ENCODE results near the gene NKAPD1.
"Not testable (repeated sequence)": the region's sequence is repeated elsewhere in the genome, so short reads cannot be mapped to it uniquely, and the experiment has no call there.

Gene NKAPD1

DNA sequence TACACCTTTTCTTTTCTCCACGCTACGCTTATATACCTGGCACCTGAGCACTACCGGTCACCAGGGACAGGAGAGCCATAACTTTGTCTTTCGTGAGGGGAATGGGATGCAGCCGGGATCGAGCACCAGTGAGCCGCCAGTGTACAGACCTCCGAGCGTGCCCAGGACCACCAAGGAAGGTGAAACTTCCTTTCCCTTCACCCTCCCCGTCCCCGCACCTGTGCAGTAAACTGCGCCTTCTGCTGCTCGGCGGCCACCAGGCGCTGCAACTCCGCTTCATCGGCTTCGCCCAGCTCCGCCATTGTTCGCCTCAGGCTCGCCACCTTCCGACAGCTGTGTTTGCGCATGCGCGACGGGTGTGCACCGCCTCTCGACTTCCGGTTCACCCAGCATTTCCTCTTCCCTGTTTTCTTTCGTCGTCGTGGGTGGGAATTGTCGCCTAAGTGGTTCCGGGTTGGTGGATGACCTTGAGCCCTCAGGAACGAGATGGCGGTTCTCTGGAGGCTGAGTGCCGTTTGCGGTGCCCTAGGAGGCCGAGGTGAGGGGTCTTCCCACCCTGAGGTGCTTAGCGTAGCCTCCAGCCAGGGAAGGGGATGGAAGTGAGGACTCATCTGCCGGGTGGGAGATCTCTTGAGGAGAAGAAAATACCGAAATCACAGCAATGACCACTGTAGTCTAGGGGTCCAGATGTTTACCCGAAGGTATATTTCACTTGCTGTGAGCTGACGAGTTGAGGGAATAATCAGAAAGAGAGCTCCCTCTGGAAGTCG lies 12.5 kb downstream of the NKAPD1 start, which contains the start of the genes SDHD and TIMM8B:
SDHD (plus strand) TSS at position 452 of the 770 bp plus-strand sequence; CDS start at position 487, 35 bp downstream.
TIMM8B (minus strand) TSS at position 335 of the 770 bp plus-strand sequence; CDS start at position 302, 33 bp downstream.
- peak; percentile 99 to 100 for DNase-seq

DNA sequence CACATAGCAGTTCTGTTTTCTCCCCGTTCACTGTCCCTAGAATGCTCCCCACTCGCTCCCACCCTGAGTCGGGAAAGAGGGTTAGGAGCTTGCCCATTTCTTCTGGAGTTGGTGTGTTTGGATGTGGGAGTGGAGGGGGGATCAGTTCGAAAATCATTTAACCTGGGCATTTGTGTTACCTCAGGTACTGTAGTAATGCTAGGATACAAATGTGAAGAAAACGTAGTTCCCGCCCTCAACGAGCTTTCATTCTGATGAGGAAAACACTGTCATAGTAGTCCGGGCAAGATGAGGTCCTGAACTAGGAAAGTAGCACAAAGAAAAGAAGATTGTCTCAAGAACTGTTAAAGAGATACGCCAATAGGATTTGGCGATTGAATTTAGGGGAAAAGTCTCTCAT lies 13.1 kb downstream of the NKAPD1 start:
- DNase-seq = no peak

DNA sequence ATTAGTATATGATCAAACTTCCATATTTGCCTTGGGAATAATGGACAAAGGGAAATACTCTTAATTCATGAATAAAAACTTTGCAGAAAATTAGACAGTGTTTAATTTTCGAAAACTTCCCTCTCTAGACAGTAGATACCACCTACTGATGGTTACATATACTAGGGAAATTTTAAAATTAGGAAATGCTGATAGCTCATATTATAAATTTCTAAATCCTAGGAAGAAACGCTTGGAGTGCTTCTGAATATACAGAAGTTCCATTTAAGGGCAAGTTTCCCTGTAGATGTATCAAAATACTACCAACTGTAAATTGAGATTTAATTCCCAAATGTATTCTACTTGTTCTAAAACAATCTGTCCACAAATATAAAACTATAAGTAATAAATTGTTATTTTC lies 21.2 kb downstream of the NKAPD1 start:
- DNase-seq = not testable (repeated sequence)

DNA sequence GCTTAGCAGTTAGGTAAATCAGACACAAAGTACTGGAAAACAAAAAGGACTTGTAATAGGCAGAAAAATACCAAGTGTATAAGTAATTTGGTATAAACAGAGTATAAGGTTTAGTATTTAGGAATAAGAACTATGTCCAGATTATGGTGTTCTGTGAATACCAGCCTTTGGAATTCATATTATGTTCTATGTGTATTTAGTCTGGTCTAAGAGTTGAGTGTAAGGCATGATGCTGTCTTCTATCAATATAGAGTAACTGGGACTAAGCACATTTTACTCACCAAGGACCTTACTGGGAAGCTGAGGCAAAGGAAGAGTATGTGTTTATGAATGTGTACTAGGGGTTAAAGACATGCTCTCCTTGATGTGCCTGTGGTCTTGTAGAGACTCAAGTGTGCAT lies 22.1 kb downstream of the NKAPD1 start:
- DNase-seq = no peak

DNA sequence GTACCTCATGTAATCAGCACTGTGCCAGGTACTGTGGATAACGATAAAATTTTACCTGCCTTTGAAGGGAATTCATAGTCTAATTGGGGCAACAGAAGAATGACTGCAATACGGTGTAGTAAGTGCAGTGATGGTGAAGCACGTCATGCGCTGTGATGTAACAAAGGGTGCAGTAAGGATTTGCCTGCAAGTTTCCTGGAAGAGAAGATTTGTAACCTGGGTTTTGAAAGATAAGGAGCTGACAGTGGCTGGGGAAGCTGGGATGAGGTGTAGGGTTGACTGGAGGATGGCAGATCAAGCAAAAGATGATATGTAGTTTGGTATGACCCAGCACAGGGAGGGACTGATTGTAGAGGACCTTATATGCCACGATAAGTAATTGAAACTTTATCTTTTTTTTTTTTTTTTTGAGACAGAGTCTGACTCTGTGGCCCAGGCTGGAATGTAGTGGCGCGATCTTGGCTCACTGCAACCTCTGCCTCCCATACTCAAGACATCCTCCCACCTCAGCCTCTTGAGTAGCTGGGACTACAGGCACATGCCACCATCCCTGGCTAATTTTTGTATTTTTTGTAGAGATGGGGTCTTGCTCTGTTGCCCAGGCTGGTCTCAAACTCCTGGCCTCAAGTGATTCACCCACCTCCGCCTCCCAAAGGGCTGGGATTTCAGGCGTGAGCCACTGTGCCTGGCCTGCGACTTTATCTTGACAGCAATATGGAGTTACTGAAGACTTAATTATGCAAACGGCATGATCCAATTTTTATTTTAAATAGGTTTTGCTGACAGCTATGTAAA lies 23.8 kb downstream of the NKAPD1 start:
- DNase-seq = no peak

DNA sequence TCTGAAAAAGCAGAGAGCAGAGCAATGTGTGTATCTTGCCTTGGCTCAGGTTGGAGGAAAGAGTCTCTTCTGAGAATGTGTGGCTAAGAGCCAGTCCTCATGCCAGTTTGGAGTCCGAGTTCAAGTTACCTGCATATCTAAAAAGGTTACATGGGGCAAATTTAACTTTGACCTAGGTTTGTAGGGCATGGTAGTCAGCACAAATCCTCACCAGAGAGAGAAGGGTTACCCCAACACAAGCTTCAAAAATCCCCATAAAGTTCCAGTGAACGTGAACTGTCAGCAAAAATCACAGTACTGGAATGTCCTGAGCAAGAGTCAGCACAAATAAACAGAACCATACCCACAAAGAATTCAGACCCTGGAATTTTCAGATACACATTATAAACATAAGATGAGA lies 26.4 kb downstream of the NKAPD1 start:
- DNase-seq = no peak

DNA sequence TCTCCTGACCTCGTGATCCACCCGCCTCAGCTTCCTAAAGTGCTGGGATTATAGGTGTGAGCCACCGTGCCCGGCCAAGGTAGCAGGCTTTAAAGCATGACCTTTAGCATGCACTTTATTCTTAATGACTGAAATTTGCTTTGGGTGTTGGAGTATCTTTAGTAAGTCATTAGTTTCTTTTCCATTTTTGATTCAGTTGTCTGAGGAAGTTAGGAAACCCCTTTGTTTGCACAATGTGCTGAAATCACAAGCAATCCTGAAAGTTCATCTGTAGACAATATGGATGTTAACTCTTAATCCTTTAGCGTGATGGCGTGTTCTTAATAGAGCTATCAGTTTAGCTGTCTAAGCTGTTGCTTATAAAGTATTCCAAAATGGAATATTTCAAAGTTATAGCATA lies 29.3 kb downstream of the NKAPD1 start:
- DNase-seq = no peak

DNA sequence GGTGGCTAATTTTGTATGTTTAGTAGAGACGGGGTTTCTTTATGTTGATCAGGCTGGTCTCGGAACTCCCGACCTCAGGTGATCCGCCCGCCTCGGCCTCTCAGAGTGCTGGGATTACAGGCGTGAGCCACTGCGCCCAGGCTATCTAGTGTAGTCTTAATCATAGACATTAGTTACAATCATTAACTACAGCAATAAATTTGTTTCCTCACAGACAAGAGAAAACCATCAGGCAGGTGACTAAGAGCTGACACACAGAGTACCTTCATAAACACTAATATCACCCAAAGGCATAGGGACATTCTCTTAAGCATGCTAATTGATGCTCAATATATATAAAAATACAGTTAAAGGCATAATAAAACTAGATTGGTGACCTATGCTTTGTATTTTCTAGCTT lies 32.0 kb downstream of the NKAPD1 start:
- DNase-seq = no peak

DNA sequence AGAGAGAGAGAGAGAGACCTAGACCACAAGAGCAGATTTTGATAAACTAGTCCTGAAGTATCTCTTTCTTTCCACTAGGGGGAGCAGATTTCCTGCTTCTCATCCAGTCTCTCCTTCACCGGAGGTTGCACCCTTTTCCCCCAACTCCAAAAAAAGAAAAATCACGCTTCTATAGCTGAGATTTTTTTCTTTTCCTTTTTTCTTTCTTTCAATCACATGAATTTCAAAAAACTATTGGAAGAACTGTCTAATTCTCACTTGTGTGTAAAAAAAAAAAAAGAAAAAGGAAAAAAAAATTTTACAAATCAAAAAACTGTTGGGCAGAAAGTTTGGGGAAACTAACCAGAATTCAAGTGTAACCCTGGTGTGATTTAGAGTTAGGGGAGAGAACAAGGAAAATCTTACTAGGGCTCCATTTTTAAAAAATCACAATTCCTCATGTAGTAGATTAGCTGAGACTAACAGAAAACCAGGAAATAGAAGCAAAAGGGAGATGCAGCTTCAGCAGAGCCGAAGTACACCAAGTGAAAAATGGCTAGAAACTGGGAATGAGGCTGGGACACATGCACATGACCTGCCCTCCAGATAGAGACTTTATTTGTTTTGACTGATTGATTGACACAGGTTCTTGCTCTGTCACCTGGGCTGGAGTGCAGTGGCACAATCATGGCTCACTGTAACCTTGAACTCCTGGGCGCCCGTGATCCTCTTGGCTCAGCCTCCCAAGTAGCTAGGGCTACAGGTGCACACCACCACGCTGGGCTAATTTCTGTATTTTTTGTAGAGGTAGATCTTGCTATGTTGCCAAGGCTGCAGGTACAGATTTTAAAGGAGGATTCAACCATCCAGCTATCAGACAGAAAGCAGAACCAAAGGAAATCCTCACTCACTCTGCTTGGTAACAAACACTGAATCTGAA lies 39.7 kb downstream of the NKAPD1 start:
- peak; percentile 62 to 93 for DNase-seq

DNA sequence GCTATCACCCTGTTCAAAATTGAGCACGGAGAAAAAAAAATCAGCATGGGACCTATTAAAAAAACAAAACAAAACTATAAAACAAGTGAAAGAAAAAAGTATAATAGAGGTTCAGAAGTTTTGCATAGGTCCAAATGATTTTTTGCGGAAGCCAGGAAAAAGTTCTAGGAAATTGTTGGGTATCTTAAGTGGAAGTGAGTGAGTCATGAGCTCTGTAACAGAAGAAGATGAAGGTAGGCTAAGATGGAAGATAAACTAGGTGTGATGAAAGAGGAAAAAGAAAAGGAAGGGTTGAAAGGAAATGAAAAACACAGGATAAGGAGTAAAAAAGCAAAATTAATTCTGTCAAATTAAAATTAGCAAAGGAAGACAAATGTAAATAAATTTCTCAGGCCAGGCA lies 40.4 kb downstream of the NKAPD1 start:
- DNase-seq = no peak

DNA sequence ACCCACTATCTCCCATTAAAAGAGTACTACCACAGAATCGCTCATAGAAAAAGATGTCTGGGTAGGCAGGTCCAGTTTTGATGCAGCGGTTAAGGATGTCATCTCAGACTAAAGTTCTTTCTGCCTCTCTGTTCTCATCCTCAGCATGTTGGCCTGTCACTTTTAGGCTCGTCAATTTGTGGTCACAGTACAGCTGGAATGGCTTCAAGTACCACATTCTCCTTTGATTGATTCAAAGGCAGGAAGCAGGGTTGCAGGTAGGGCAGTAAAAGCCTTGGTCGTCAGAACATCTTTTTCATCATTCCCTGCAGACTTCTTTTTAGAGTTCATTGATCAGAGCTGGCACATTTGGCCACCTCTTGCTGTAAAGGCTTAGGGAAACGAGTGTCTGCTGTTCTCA lies 41.3 kb downstream of the NKAPD1 start:
- DNase-seq = no peak

DNA sequence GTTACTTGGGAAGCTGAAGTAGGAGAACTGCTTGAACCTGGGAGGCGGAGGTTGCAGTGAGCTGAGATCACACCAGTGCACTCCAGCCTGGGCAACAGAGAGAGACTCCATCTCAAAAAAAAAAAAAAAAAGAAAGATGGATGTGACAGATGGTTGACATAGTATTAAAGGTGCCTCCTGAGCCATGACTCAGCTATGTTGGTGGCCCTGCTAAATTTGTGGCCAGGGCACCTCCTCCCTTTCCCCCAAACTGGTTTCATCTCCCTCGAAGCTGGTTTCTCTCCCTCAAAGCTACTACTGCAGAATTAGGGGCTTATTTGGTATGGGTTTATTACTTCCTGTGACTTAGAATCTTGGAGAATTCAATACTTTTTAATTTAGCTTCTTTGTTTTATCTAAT lies 44.1 kb downstream of the NKAPD1 start:
- DNase-seq = no peak

DNA sequence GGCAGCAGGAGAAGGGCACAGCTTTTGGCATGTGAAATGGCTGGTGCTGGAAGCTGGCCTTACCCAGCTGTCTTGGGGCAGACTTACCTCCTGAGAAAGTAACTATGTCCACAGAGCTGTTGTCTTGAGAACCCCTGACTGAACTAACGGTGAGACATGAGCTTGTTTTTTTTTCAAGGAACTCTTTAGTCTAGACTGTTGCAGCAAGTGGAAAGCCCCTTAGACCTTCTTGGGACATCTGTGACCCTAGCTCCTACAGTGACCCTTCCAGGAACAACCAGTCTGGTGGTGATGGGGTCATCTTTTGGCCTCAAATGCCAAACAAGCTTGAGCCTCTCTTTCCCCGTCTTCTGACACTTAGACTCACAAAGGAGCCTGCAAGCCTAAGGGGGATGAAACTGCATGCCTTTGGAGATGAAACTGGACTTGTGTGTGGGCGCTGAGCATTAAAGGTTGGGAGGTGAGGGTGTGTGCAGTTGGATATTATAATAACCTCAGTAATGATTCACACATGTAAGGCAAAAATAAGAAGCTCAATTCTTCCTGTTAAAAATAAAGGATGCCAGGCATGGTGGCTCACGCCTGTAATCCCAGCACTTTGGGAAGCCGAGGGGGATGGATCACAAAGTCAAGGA lies 48.0 kb downstream of the NKAPD1 start:
- DNase-seq = no peak

DNA sequence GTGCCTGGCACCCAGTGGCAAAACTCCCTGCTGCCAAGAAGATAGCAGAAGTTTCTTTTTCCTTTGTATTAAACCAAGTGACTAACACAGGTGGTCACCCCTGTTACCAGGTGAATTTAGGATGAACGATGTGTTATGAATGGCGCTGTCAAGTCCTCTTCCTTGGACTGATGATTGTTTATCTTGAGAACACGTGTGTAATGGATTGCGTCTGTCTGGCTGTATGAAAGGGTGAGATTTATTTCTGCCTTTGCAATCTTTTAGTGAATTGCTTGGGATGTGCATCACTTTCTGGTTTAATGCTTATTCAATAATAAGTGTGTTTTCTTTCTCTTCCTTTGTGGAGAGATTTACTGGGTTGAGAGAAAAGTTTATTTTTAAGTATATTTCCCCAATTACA lies 49.0 kb downstream of the NKAPD1 start:
- DNase-seq = no peak

DNA sequence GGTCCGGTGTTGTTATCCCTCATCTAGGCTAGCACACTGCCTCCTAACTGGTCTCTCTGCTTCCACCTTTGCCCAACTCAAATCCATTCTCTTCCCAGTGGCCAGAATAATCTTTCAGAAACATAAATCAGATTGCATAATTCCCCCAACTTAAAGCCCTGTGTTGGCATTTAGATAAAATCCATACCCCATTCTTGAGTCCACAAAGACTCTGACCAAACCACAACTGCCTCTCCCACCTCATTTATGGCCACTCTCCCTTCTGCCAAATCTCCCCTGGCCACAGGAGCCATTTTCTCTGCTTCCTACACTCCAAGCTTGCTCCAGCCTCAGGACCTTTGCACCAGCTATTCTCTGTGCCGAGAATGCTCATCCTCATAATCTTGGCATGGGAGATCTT lies 53.0 kb downstream of the NKAPD1 start:
- DNase-seq = no peak

DNA sequence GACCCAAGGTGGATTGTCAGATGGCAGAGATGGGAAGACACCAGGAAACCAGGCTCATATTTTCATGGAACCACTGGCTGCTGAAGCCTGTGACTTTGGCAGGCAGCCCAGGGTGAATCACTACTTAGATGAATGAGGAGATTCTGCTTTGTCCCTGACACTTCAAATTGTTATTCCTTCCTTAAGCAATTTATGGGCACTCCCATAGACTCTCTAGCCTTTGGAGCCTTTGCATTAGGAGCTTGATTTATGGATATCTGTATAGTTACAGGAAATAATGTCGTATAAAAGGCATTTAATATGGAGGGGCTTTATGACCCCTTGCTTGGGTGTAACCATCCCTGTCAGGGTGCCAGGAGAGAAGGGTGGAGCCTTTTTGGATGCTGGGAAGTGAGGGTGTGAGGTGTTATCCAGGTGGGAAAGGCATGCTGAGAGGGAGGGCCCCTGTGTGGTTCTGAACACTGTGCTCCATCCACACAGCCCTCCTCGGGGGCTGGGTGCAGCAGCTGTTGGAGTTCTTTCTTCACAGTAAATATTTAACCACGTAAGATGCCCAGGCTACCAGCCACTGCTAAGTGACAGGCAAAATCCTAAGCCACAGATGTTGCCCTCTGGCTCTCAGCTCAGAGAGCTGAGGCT lies 54.5 kb downstream of the NKAPD1 start:
- DNase-seq = no peak

DNA sequence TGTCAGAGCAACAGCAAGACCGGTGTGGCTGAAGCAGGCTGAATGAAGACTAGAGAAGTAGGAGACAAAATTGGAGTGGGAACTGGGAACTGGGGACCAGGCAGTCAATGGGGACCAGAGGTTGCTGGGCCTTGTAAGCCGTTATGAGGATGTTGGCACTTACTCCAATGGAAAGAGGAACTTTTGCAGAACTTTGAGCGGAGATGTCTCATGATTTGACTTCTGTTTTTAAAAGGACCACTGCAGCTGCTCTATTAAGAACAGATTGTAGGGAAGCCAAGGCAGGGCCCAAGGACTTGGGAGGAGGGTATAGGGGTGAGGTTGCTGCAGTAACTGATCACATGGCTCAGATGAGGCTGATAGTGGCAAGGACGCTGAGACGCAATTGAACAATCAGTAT lies 55.6 kb downstream of the NKAPD1 start:
- DNase-seq = no peak

DNA sequence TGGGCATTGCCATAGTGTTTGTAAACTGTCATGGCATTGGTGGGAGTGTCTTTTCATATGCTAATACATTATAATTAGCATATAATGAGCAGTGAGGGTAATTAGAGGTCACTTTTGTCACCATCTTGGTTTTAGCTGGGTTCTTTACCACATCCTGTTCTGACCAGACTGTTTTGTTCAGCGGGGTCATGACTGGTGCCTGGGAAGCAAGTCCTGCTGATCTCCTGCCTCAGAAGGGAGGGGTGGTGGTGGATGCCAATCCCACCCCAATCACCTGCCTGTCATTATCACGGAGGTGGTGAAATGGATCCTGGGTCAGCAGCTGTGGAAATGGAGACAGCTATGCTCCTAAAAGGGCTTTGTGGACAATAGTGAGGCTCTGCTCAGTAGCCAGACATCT lies 58.6 kb downstream of the NKAPD1 start:
- no peak for DNase-seq

DNA sequence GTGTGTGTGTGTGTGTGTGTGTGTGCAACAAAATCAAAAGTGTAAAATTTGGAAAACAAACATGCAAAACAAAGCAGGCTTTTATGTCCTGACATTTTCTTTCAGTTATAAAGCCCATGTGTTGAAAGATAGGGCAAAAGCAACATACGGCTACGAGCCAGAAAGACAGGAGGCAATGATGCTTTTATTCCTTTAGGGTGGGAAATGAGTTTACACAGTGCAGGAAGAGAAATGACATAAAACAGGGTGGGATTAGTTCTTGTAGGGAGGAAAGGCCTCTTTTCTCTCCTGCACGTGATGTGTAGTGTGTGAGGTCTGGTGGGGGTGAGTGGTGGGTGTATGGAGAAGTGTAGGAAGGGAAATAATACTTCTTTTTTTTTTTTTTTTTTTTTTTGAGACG lies 60.4 kb downstream of the NKAPD1 start:
- no peak for DNase-seq

Measured in NCI-H526 (cell line).